SIG-M5 treated with dmso at 0.1 percent for 504 hours (cell line): ENCODE results near the gene TSKS.
"Not testable (repeated sequence)": the region's sequence is repeated elsewhere in the genome, so short reads cannot be mapped to it uniquely, and the experiment has no call there.

Source experiments
- DNase-seq: peaks from one replicate; lab custom pipeline; 2025; ENCODE audit not compliant: unreplicated experiment; lab: John Stamatoyannopoulos, UW

TSKS gene

DNA sequence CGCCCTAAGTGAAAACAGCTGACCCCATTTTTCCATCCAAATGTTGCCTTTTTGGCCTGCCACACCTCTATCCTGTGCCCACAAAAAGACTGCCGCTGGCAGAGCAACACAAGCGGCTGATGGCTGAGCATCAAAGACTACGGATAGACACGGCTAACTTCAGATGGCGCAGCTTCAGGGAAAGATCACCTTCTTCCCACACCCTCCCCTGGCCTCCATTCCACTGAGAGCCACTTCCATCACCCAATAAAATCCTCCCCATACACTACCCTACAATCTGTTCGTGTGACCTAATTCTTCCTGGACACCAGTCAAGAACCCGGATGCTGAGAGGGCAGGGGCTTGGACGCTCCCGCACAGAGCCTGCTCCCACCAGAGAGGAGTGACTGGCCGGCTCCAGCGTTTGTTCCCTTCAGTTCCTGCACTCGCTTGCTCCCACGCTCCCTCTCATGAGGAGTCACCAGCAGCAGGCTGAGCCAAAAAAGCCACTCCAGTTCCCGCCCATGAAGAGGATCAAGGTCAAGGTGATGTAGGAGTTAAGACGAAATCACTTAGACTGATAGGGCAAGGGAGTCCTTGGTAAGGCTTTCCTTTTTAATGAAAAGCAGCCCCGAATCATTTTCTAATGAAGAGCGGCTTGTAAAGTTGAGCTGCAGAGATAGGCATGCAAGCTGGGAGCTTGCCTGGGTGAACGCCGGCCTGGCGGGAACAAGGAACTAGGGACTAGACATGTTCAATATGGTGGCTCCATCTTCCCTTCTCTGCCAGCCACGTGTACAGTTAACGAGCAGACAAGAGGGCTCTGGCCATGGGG is 35.7 kb downstream of the TSKS start:
- no peak for DNase-seq

DNA sequence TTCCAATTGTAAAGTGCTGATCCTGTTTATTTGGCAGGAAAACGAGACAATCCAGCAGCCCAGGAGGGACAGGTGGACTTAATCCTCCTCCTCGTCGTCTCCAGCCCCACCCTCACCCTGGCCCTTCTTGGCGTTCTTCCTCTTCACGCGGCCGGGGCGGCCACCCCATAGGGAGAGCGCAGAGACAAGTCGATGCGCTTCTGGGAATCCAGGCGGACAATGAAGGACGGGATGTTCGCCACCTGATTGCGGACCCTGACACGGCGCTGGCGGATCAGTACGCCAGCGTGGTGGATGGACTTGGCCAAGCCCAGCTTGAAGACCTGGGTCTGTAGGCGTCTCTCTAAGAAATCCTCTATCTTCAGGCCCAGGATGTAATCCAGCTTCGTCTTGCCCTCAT is 43.7 kb downstream of the TSKS start:
- DNase-seq: not testable (repeated sequence)

DNA sequence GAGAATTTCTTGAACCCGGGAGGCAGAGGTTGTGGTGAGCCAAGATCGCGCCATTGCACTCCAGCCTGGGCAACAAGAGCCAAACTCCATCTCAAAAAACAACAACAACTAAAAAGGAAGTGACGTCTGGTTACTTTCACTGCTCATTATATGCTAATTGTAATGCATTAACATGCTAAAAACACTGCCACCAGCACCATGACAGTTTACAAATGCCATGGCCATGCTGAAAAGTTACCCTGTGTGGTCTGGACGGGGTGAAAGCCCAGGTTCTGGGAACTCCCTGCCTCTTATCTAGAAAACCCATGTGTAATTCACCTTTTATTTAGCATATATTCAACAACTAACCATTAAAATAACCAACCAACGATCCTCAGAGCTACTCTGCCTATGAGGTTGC is 44.1 kb downstream of the TSKS start:
- no peak for DNase-seq

DNA sequence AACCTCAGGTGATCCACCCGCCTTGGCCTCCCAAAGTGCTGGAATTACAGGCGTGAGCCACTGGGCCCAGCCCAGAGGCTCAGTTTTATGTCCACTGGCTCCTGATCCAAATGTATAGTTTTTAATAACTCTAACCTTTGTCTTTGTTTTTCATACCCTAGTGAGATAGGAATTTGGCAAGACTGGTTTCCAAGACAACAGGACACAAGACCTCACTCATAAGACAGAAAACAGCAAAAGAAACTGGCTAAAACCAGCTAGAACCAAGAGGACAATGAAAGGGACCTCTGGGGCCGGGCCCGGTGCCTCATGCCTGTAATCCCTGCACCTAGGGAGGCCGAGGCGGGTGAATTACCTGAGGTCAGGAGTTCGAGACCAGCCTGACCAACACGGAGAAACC is 44.6 kb downstream of the TSKS start:
- no peak for DNase-seq

DNA sequence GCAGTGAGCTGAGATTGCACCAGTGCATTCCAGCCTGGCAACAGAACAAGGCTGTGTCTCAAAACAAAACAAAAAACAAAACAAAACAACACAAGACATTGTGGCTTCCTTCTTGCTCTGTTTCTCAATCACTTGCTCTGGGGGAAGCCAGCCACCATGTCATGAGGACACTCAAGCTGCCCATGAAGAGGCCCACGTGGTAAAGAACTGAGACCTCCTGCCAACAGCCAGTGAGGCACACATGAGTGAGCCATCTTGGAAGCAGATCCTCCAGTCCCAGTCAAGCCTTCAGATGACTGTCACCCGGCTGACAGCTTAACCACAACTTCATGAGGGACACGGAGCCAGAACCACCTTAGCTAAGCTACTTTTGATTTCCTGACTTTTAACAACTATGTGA is 47.0 kb downstream of the TSKS start:
- DNase-seq: no peak

DNA sequence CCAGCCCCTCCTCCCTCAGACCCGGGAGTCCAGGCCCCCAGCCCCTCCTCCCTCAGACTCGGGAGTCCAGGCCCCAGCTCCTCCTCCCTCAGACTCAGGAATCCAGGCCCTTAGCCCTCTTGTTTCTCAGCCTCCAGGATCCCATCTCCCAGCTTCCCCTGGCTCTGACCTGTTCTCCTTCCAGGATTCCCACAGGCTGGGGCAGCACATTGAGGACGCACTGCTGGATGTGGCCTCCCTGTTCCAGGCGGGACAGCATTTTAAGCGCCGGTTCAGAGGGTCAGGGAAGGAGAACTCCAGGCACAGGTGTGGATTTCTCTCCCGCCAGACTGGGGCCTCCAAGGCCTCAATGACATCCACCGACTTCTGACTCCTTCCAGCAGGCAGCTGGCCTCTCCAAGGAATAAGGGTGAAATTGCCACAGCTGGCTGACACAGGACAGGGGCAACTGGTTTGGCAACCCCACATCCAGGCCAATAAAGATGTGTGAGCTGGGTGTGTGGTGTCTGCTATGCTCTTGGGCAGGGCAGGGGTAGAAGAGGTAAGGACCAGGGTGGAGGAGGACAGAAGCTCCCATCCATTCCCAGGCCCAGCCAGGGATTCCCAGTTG is 49.8 kb downstream of the TSKS start:
- DNase-seq: peak; percentile 22

DNA sequence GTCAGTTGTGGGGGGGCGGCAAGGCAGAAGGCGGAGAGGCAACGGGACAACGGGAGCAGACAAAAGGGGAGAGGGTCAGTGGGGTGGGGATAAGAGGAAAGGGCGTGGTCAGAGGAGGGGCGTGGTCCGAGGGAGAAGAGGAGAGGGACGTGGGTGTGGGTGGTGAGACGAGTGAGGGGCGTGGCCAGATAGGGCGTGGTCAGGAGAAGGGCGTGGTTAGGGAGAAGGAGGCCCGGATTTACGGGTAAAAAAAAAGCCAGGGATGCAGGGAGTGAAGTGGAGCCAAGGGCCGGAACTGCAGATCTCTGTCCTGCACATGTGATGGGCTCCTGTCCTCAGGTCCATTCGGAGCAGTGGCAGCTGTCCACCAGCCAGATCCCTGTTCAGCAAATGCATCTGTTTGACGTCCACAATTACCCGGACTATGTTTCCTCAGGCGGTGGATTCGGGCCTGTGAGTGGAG is 50.7 kb downstream of the TSKS start:
- peak; percentile 42 for DNase-seq

DNA sequence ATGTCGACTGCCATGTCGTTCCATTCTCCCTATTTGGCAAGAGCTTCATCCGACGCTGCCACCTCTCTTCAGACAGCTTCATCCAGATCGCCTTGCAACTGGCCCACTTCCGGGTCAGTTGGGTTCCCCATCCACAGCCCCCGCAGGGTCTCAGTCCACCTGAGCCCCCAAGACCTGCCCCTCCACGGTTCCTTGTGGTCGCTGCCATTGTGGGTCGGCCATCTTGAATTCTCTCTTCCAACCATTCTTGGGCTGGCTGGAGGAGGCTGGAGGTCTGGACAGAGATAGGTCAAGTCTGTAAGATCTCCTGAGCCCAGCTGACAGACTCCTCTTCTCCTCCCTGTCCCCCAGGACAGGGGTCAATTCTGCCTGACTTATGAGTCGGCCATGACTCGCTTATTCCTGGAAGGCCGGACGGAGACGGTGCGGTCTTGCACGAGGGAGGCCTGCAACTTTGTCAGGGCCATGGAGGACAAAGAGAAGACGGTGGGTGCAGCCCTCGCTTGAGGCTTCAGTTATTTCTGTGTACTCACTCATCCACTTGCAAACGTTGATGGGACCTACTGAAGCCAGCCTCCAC is 52.6 kb downstream of the TSKS start:
- no peak for DNase-seq

DNA sequence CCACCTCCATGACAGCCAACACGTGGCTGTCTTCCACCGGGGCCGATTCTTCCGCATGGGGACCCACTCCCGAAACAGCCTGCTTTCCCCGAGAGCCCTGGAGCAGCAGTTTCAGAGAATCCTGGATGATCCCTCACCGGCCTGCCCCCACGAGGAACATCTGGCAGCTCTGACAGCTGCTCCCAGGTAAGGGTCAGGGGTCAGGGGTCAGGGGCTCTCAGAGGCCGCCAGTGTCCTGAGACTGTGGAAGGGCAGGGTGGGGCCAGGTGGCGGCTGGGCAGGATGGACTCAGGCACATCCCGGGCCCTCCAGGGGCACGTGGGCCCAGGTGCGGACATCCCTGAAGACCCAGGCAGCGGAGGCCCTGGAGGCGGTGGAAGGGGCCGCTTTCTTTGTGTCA is 57.2 kb downstream of the TSKS start:
- DNase-seq: no peak

DNA sequence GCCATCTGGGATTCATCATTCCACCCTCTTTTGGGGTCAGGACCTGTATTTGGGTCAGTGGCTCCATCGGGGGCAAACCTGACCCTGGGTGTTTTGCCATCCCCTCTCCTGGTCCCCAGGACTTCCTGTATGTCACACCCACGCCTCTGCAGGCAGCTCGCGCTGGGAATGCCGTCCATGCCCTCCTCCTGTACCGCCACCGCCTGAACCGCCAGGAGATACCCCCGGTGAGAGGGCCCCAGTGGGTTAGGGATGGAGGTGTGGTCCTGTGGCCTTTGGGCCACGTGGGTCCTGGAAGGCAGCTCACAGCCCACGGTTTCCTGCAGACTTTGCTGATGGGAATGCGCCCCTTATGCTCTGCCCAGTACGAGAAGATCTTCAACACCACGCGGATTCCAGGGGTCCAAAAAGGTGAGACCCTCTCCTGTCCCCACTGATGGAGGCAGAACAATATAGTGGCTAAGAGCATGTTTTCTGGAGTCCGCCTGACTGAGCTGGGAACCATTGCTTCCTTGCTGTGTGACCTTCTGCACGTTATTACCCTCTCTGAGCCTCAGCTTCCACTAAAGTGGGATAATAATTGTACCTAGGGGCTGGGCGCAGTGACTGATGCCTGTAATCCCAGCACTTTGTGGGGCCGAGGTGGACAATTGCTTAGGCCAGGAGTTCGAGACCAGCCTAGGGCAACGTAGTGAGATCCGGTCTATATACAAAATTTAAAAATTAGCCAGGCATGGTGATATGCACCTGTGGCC is 58.0 kb downstream of the TSKS start:
- DNase-seq: no peak

DNA sequence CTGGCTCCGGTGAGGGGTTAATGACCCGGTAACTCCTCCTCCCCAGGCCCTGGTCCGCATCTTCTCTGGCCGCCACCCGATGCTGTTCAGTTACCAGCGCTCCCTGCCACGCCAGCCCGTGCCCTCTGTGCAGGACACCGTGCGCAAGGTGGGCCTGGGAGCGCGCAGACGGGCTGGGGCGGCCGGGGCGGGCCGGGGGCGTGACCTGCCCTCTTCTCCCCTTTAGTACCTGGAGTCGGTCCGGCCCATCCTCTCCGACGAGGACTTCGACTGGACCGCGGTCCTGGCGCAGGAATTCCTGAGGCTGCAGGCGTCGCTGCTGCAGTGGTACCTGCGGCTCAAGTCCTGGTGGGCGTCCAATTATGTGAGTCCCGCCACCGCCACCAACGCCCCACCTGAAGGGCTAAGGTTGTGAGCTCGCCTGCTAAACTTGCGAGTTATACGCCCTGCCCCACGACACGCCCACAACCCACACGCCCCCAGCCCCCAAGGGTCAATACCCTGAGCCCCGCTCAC is 61.8 kb downstream of the TSKS start:
- no peak for DNase-seq

DNA sequence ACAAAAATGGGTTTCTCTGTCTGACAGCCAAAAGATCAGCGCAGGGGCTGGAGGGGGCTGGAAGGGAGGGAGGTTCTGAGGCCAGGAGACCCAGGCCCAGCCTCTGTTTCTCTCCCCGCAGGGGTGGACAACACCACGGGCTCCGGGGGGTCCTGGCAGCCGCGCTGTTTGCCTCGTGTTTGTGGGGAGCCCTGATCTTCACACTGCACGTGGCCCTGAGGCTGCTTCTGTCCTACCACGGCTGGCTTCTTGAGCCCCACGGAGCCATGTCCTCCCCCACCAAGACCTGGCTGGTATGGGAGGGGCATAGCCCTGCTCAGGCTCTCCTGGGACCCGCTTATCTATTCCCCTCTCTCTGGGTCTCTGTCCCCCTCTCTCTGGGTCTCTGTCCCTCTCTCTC is 62.5 kb downstream of the TSKS start:
- no peak for DNase-seq

DNA sequence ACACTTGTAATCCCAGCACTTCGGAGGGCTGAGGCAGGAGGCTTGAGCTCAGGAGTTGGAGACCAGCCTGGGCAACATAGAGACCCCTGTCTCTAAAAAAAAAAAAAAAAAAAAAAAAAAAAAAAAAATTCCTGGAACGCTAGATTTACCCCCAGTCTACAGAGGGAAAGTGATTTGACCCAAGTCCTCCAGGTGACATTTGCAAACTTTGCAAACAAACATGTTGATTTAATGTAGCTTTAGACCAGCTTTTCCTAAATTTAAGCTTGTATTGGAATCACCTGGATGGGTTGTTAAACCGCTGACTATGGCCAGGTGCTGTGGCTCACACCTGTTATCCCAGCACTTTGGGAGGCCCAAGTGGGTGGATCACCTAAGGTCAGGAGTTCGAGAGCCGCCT is 63.7 kb downstream of the TSKS start:
- DNase-seq: no peak

DNA sequence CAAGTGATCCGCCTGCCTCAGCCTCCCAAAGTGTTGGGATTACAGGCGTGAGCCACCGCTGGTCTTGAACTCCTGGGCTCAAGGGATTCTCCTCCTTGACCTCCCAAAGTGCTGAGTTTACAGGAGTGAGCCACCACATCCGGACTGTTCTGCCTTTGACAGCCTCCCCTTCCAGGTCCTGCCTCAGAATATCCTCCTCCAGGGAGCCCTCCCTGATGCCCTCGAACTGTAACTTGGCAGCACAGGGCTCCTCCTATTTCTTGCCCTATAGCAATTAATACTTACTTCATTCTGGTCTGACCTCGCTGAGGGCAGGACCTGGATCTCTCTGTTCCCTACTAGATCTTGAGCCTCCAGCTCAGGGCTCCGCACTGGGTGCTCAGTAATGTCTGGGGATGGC is 66.2 kb downstream of the TSKS start:
- DNase-seq: no peak

DNA sequence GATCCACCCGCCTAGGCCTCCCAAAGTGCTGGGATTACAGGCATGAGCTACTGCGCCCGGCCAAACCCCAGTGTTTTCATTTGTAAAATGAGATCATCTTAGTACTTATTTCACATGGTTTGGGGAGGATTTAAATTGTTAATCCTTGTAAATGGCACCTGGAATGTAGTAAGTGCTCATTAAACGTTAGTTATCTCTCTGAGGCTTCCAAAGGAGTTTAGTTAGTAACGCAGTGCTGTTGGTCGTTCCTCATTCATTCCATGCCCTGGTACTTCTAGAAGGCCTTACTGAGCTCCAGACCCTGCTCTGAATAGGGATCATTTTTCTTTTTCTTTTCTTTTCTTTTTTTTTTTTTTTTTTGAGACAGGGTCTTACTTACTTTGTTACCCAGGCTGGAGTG is 67.0 kb downstream of the TSKS start:
- no peak for DNase-seq

DNA sequence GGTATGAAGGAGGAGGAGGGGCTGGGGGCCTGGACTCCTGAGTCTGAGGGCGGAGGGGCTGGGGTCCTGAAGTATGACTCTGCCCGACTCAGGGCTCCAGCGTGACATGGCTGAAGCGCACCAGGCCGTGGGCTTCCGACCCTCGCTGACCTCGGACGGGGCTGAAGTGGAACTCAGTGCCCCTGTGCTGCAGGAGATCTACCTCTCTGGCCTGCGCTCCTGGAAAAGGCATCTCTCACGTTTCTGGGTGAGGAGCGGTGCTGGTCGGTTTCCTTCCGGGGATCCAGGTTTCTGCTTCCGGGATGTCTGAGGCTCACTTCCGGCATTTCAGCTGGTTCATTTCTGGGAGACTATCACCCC is 71.0 kb downstream of the TSKS start:
- no peak for DNase-seq

DNA sequence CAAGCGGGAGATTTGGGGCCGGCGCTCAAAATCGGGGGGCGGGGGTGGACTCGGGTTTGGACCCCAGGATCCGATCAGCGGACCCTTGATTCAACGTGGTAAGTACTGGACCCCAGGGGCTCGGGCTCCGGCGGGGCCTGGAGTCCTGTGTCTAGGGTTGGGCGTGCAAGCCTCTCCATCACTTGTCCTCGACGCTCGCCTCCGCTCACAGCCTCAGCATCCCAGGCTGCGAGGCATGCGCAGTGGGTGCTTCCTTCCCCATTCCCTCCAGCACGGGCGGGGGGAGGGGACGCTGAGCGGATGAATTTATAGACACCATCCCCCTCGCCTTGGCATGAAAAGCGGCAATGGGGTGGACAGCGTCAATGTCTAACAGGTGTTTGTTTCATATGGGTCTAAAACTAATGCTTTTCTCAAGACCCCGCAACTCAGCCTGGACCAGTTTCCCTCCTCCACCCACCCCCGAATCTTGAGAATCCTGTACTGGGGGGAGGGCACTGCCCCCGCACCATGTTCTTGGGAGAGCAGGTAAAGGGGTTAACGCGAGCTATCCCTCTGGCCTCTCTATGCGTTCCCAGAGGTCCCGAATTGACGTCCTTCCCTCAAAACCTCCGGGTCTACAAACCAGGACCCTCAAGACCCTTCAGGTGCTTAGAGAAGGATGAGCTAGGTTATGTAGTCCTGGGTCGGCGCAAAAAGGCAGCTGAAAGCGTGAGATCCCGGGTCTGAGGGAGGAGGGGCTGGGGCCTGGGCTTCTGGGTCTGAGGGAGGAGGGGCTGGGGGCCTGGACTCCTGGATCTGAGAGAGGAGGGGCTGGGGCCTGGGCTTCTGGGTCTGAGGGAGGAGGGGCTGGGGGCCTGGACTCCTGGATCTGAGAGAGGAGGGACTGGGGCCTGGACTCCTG is 71.6 kb downstream of the TSKS start:
- DNase-seq: no peak

DNA sequence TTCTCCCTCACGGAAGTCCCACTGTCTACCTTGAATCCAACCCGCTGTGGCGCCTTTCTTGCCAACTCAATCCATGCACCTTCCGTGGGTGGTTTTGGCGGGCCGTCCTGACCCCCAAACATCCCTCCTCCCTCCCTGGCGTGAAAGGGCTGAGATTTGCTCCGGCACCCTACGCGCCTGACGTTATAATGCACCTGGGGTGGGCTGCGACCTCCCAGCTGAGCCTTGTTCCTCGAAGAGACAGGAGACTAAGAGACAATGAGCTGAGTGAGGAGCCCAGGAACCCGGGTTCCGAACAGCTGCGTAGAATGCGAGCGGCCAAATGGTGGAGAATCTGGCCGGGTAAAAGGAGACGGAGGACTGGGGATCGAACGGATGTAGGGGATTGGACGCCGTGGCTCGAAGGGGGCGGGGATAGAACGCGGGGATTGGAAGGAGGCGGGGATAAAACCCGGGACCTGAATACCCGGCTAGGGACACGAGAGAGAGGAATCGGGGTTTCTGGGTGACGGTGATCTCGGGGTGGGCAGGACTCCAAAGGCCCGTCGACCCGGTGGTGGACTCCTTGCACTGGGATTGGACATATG is 72.4 kb downstream of the TSKS start, which contains the start of gene CPT1C:
Gene CPT1C (plus strand): TSS at position 461 of the 587 bp plus-strand sequence. CDS start 1,137 bp downstream, outside the sequence.
- peak; percentile 19 for DNase-seq

DNA sequence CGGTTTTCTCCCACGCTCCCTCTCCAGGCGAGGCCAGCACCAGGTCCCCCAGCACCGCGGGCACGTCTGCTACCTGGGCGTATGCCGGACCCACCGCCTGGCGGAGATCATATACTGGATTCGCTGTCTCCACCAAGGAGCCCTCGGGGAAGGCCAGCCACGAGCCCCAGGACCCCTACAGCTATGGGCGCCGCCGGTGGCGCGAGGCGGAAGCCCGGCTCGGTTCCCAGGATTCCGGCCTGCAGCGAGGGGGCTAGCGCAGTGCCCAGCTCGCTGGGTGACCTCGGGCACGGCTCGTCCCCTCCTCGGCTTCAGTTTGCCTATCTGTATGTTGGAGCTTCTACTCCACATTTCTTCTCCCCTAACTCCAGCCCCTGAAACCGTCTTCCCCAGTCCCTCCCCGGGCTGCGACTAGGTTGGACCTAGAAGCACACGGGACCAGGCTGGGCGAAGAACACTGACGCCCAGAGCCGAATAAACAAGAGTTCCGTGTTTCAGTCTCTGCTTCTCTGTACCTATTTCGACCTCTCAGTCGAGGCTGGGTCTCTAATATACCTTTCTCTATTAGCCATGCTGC is 72.9 kb downstream of the TSKS start:
- DNase-seq: no peak
